ENCODE measurements around the gene SCML2. TPM values are rescaled to one million over a fixed set of nuclear protein-coding genes. Genes with fewer than 3 reads are reported as not detected.
A peak's percentile ranks its signal among the peaks of the same experiment; 100 is the strongest.

SCML2 gene
- total and polyA plus RNA-seq, 2 of the 13 experiments (the other 11 are each of a cell fraction or from before 2014, with no cell fraction given) = 5.1 to 7.6 TPM

GRCh38 chrX:18354369-18355223, at the start of gene SCML2 (continued):
- TF ChIP-seq HMGXB4 (CRISPR knock-in tag; IDR thresholded peaks at IDR 0.05; ENCODE audit: borderline replicate concordance in 1 of 2, low read depth in 1 of 2) = peak in 1 of 2 experiments; percentile 9; a peak in 1 of 4 replicates
- peak; percentile 71 for TF ChIP-seq ZFY (CRISPR knock-in tag; IDR thresholded peaks at IDR 0.05)
- no peak for TF ChIP-seq ZSCAN12 (CRISPR knock-in tag; IDR thresholded peaks at IDR 0.05)
- peak; percentile 71 for TF ChIP-seq RNF2 (conservative IDR thresholded peaks at IDR 0.05; ENCODE audit: low read depth)
- no peak for TF ChIP-seq PRDM4 (CRISPR knock-in tag; IDR thresholded peaks at IDR 0.05; ENCODE audit: borderline replicate concordance)
- no peak for TF ChIP-seq DNMT1 (CRISPR knock-in tag; IDR thresholded peaks at IDR 0.05)
- TF ChIP-seq ZNF577 (CRISPR knock-in tag; IDR thresholded peaks at IDR 0.05; ENCODE audit: borderline replicate concordance, low read depth) = no peak
- no peak for TF ChIP-seq E2F1 (CRISPR knock-in tag; IDR thresholded peaks at IDR 0.05)
- no peak for TF ChIP-seq ZNF709 (CRISPR knock-in tag; IDR thresholded peaks at IDR 0.05)
- no peak for TF ChIP-seq ZFP62 (CRISPR knock-in tag; IDR thresholded peaks at IDR 0.05)
- TF ChIP-seq ZNF772 (CRISPR knock-in tag; IDR thresholded peaks at IDR 0.05) = no peak
- peak; percentile 85 for TF ChIP-seq NR2C2 (CRISPR knock-in tag; IDR thresholded peaks at IDR 0.05; ENCODE audit: borderline replicate concordance)
- TF ChIP-seq TMF1 (CRISPR knock-in tag; IDR thresholded peaks at IDR 0.05; ENCODE audit: low read depth) = peak; percentile 84; the same call in 1 of the 2 replicates
- no peak for TF ChIP-seq ZBTB7B (CRISPR knock-in tag; IDR thresholded peaks at IDR 0.05)
- no peak for TF ChIP-seq ZNF674 (CRISPR knock-in tag; IDR thresholded peaks at IDR 0.05; ENCODE audit: low read depth)
- TF ChIP-seq RARA (CRISPR knock-in tag; IDR thresholded peaks at IDR 0.05) = peak; percentile 28; the same call in 1 of the 2 replicates
- TF ChIP-seq, protein P1, sequence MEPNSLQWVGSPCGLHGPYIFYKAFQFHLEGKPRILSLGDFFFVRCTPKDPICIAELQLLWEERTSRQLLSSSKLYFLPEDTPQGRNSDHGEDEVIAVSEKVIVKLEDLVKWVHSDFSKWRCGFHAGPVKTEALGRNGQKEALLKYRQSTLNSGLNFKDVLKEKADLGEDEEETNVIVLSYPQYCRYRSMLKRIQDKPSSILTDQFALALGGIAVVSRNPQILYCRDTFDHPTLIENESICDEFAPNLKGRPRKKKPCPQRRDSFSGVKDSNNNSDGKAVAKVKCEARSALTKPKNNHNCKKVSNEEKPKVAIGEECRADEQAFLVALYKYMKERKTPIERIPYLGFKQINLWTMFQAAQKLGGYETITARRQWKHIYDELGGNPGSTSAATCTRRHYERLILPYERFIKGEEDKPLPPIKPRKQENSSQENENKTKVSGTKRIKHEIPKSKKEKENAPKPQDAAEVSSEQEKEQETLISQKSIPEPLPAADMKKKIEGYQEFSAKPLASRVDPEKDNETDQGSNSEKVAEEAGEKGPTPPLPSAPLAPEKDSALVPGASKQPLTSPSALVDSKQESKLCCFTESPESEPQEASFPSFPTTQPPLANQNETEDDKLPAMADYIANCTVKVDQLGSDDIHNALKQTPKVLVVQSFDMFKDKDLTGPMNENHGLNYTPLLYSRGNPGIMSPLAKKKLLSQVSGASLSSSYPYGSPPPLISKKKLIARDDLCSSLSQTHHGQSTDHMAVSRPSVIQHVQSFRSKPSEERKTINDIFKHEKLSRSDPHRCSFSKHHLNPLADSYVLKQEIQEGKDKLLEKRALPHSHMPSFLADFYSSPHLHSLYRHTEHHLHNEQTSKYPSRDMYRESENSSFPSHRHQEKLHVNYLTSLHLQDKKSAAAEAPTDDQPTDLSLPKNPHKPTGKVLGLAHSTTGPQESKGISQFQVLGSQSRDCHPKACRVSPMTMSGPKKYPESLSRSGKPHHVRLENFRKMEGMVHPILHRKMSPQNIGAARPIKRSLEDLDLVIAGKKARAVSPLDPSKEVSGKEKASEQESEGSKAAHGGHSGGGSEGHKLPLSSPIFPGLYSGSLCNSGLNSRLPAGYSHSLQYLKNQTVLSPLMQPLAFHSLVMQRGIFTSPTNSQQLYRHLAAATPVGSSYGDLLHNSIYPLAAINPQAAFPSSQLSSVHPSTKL (CRISPR knock-in tag; IDR thresholded peaks at IDR 0.05) = no peak
- TF ChIP-seq FLYWCH1 (CRISPR knock-in tag; IDR thresholded peaks at IDR 0.05) = 0 out of 2 replicates have a peak, but pooled peaks have one; percentile 27
- TF ChIP-seq ZNF431 (CRISPR knock-in tag; IDR thresholded peaks at IDR 0.05; ENCODE audit: borderline replicate concordance, low read depth) = 0 out of 2 replicates have a peak, but pooled peaks have one; percentile 56

Measured in HepG2 (cell line).